Effector memory CD8-positive, alpha-beta T cell (primary cell): Measurements from ENCODE around the gene TBC1D25.

Experiments
- ATAC-seq: fragments of 150-1000 bp; cut with Tn5 transposase; replicated peaks from 2 replicates; pipeline ENCODE4 v1.10.0; 2021; ENCODE audit warnings: mild to moderate bottlenecking, moderate library complexity
- DNase-seq, 3 experiments: peaks; one replicate each; pipeline ENCODE4 v3.0.0; 2021
- H3K27ac Mint-ChIP-seq, 2 donors: one replicate each; pipeline ENCODE4 v1.8.0; 2022; ENCODE audit warnings: mild to moderate bottlenecking in 2 of 2, mixed read lengths in 2 of 2, moderate library complexity in 2 of 2
- H3K27me3 Mint-ChIP-seq, 2 donors: one replicate each; pipeline ENCODE4 v1.8.0; 2022; ENCODE audit warnings: mixed read lengths in 2 of 2
- H3K36me3 Mint-ChIP-seq: one replicate; pipeline ENCODE4 v1.8.0; 2022; ENCODE audit warnings: mild to moderate bottlenecking, moderate library complexity, mixed read lengths; ENCODE audit not compliant: insufficient read depth
- H3K4me1 Mint-ChIP-seq, 2 donors: one replicate each; pipeline ENCODE4 v1.8.0; 2022; ENCODE audit warnings: low read depth in 2 of 2, mixed read lengths in 2 of 2
- H3K4me3 Mint-ChIP-seq, 2 donors: one replicate each; pipeline ENCODE4 v1.8.0; 2022; ENCODE audit warnings: mild to moderate bottlenecking in 2 of 2, mixed read lengths in 2 of 2, moderate library complexity in 2 of 2
- H3K9me3 Mint-ChIP-seq, 2 donors: one replicate each; pipeline ENCODE4 v1.8.0; 2022; ENCODE audit warnings: mixed read lengths in 2 of 2
- total RNA-seq, 9 experiments: gene quantifications; one replicate each; lab custom pipeline; 2026; lab: John Stamatoyannopoulos, UW

The TBC1D25 gene, protein sequence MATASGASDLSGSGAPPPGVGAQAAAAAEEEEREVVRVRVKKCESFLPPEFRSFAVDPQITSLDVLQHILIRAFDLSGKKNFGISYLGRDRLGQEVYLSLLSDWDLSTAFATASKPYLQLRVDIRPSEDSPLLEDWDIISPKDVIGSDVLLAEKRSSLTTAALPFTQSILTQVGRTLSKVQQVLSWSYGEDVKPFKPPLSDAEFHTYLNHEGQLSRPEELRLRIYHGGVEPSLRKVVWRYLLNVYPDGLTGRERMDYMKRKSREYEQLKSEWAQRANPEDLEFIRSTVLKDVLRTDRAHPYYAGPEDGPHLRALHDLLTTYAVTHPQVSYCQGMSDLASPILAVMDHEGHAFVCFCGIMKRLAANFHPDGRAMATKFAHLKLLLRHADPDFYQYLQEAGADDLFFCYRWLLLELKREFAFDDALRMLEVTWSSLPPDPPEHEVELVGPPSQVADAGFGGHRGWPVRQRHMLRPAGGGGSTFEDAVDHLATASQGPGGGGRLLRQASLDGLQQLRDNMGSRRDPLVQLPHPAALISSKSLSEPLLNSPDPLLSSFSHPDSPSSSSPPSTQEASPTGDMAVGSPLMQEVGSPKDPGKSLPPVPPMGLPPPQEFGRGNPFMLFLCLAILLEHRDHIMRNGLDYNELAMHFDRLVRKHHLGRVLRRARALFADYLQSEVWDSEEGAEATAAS
- 19.0 to 33.2 (median 28.0) reads per million in 9 experiments for total RNA-seq

DNA sequence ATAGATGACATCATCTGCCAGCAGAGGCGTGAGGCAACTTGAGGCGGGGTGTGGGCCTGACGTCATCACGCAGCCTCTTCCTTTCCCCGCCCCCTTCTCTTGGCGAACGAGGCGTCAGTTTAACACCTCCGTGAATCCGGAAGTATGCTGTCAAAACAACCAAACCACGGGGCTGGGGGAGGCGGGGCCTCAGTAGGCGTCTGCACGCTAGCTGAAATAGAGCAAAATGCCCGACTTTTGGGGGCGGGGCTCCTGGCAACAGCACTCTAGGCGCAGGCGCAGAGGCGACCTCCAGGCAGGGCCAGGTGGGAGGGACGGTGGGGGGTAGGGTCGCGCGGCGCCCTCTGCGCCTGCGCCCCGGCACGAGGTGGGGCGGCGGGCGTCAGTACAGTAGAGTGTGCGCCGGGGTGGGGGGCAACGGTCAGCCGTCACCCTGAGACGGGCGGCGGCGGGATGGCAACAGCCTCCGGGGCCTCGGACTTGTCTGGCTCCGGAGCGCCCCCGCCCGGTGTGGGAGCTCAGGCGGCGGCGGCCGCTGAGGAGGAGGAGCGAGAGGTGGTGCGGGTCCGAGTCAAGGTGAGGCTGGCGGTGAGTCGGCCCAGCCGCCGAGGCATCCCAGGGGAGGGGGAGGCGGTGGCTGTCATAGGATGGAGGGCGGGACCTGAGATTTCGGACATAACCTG is at the start of gene TBC1D25:
Gene TBC1D25 (plus strand): TSS at position 370 of the 683 bp plus-strand sequence. CDS start 84 bp downstream, at position 454.
- Mint-ChIP-seq H3K9me3 (no peaks in the 10 kb centered on the region), H3K27ac (peak within 1 kb of the TSS; percentile 91 to 92), H3K36me3 (peaks cover 41% of the 10 kb centered on the region), H3K4me3 (peak within 1 kb of the TSS; percentile 82 to 92), H3K27me3 (no peaks in the 10 kb centered on the region), H3K4me1 (peaks cover 17 to 19% of the 10 kb centered on the region in 2 donors)
- DNase-seq = peak; percentile 91 to 94 (median 92)
- ATAC-seq = peak; percentile 86

DNA sequence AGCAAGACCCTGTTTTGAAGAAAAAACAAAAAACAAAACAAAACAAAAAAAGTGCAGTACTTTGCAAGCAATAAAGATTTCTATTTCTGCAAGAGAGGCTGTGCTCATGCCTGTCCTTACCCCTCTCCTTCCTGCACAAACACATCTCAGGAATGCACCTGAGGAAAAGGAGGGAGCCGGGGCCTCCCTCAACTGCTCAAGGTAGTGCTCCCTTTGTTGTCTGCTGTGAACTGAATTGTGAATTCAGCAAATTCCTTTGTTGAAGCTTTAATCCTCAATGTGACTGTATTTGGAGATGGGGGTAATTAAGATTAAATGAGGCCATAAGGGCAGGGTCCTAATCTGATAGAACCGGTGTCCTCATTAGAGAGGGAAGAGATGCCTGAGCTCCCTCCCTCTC is 49.6 kb upstream of the TBC1D25 start:
- no peak overlapping the region for H3K27ac Mint-ChIP-seq
- H3K4me3 Mint-ChIP-seq = no peak overlapping the region
- DNase-seq (no peak), ATAC-seq (no peak)
- no peaks in the 10 kb centered on the region for H3K27me3 Mint-ChIP-seq
- H3K4me1 Mint-ChIP-seq = no peaks in the 10 kb centered on the region
- no peaks in the 10 kb centered on the region for H3K9me3 Mint-ChIP-seq
- H3K36me3 Mint-ChIP-seq = peaks cover 10% of the 10 kb centered on the region

- Mint-ChIP-seq H3K9me3 (no peaks in the 10 kb centered on the region), H3K36me3 (peaks cover 2% of the 10 kb centered on the region), H3K27ac (no peak overlapping the region), H3K27me3 (no peaks in the 10 kb centered on the region), H3K4me1 (no peaks in the 10 kb centered on the region), H3K4me3 (no peak overlapping the region)
- DNase-seq = no peak
- ATAC-seq = no peak
These were observed 48.9 kb upstream of the TBC1D25 start for GRCh38 chrX:48490661-48491060.

DNA sequence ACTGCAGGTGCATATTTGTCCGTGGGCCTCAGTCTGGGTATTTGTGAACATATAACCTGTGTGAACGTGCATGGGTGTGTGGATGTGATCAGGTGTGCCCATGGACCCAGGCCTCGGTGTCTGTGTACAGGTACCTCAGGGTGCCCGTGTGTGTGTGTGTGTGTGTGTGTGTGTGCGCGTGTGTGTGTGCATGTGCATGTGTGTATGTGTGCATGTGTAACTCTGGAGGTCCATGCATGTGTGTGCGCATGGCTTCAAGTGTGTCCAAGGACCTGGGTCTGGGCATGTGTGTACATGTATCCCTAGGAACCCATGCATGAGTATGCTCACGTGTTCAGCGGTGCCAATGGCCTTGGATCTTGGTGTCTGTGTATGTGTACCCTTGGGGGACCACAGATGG is 47.7 kb upstream of the TBC1D25 start:
- Mint-ChIP-seq H3K27ac (no peak overlapping the region), H3K4me3 (no peak overlapping the region), H3K36me3 (peaks cover 2% of the 10 kb centered on the region), H3K9me3 (no peaks in the 10 kb centered on the region), H3K27me3 (no peaks in the 10 kb centered on the region), H3K4me1 (no peaks in the 10 kb centered on the region)
- ATAC-seq (no peak), DNase-seq (no peak)

DNA sequence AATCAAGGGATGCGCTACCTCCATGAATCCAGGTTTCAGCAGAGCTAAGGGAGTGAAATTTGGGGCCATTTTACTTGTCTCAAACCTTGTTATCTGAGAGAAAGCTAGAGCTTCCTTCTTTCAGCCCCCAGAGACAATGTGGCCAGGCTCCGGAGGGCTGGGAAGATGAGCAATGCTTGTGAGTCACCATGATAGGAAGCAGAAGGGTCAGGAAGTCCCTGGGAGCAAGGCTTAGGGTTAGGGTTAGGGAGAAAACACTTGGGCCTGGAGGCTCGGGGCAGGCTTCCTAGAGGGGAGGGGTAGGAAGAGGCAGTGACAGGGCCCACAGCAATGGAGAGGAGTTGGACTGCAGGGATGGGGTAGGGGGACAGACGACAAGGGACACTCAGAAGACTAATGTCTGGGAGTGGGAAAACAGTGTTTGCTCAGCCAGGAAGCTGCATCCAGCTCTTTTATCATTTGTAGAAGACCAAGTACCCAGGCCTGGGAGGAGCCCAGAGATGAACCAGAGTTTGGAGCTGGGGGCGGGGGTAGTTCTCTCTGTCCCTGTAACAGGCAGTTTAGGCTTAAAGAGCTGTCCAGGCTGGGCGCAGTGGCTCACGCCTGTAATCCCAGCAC is 47.1 kb upstream of the TBC1D25 start:
- no peak for DNase-seq
- no peak for ATAC-seq
- H3K36me3 Mint-ChIP-seq = peaks cover 2% of the 10 kb centered on the region

GRCh38 chrX:48493890-48494364 is 45.6 kb upstream of the TBC1D25 start:
- H3K4me1 Mint-ChIP-seq = no peaks in the 10 kb centered on the region
- DNase-seq = no peak
- no peak for ATAC-seq
- H3K27me3 Mint-ChIP-seq = no peaks in the 10 kb centered on the region
- H3K9me3 Mint-ChIP-seq = no peaks in the 10 kb centered on the region
- no peaks in the 10 kb centered on the region for H3K36me3 Mint-ChIP-seq
- no peak overlapping the region for H3K4me3 Mint-ChIP-seq
- no peak overlapping the region for H3K27ac Mint-ChIP-seq

More for the DNA sequence above, 47.1 kb upstream of the TBC1D25 start:
- no peak overlapping the region for H3K4me3 Mint-ChIP-seq
- no peak overlapping the region for H3K27ac Mint-ChIP-seq
- no peaks in the 10 kb centered on the region for H3K9me3 Mint-ChIP-seq
- no peaks in the 10 kb centered on the region for H3K27me3 Mint-ChIP-seq
- no peaks in the 10 kb centered on the region for H3K4me1 Mint-ChIP-seq

DNA sequence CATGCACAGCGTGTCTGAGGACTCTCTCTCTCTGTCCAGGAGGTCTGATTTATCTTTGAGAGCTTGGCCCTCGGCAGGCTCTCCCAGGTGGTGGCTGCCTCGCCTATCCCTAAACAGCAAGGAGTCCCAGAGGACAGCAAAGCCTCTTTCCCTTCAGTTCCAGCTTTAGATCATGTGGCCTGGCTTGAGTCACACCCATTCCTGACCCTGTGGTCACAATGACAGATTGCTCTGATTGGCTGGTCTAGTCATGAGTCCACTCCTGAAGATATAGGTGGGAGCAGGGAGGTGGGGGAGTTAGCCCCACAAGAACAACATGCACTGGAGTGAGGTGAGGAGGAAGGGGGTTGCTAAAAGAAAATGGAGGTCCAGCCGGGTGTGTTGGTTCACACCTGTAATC is 42.9 kb upstream of the TBC1D25 start:
- Mint-ChIP-seq H3K4me1 (no peaks in the 10 kb centered on the region), H3K27ac (no peak overlapping the region), H3K27me3 (no peaks in the 10 kb centered on the region), H3K4me3 (no peak overlapping the region), H3K9me3 (no peaks in the 10 kb centered on the region), H3K36me3 (no peaks in the 10 kb centered on the region)
- ATAC-seq = no peak
- DNase-seq = no peak

- DNase-seq (no peak), ATAC-seq (no peak)
- no peaks in the 10 kb centered on the region for H3K27me3 Mint-ChIP-seq
- no peaks in the 10 kb centered on the region for H3K4me1 Mint-ChIP-seq
- H3K4me3 Mint-ChIP-seq = no peak overlapping the region
- no peaks in the 10 kb centered on the region for H3K36me3 Mint-ChIP-seq
- no peaks in the 10 kb centered on the region for H3K9me3 Mint-ChIP-seq
- H3K27ac Mint-ChIP-seq = no peak overlapping the region
These were observed 41.6 kb upstream of the TBC1D25 start for GRCh38 chrX:48497871-48498270.

DNA sequence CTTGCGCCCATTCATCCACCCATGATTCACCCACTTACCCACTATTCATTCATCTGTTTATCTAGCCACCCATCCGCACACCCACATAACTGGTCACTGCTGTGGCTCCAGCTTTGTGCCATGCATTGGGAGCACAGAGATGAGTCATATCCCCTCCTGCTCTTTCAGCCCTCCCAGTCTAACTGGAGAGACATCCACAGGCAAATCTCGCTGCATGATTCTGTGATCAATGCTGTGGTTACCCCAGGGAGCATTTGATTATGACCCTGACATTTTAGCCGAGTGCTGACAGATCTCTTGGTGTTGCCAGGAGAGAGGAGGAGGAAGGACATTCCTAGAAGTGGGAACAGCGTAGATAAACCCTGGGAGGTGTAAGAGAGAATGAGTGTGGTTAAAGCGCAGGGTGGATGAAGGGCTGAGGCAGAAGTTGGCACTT is 41.1 kb upstream of the TBC1D25 start:
- H3K27me3 Mint-ChIP-seq = no peaks in the 10 kb centered on the region
- no peaks in the 10 kb centered on the region for H3K9me3 Mint-ChIP-seq
- no peaks in the 10 kb centered on the region for H3K36me3 Mint-ChIP-seq
- H3K27ac Mint-ChIP-seq = no peak overlapping the region
- no peak overlapping the region for H3K4me3 Mint-ChIP-seq
- H3K4me1 Mint-ChIP-seq = no peaks in the 10 kb centered on the region
- ATAC-seq = no peak
- no peak for DNase-seq

- Mint-ChIP-seq H3K9me3 (no peaks in the 10 kb centered on the region), H3K36me3 (no peaks in the 10 kb centered on the region), H3K27ac (no peak overlapping the region), H3K4me3 (no peak overlapping the region), H3K27me3 (no peaks in the 10 kb centered on the region), H3K4me1 (peaks cover 5 to 7% of the 10 kb centered on the region in 2 donors)
- DNase-seq = no peak
- ATAC-seq = no peak
These were observed 35.3 kb upstream of the TBC1D25 start for GRCh38 chrX:48504261-48504660.

- Mint-ChIP-seq H3K9me3 (no peaks in the 10 kb centered on the region), H3K27ac (no peak overlapping the region), H3K27me3 (no peaks in the 10 kb centered on the region), H3K4me3 (no peak overlapping the region), H3K4me1 (peaks cover 16 to 17% of the 10 kb centered on the region in 2 donors), H3K36me3 (no peaks in the 10 kb centered on the region)
- ATAC-seq (no peak), DNase-seq (no peak)
These were observed 34.0 kb upstream of the TBC1D25 start for GRCh38 chrX:48505481-48505880.

DNA sequence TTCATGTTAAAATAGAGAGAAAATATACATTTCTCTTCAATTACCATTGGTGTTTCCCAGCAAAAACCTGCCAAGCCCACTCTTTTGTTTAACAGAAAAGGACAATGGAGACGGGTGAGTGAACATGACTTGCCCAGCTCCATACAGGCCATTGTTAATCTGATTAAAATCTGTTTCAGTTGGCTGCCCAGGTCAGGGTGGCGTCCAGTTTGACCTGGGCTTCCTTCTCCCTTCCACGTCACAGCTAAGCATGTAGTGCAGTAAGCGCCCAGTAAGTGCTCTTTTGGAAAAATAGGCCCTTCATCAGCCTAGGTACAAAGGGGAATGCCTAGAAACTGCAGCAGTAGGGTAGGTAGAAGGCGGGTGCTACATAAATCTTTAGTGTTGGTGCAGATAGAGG is 32.3 kb upstream of the TBC1D25 start:
- DNase-seq (no peak), ATAC-seq (no peak)
- H3K27me3 Mint-ChIP-seq = no peaks in the 10 kb centered on the region
- H3K27ac Mint-ChIP-seq = no peak overlapping the region
- H3K4me3 Mint-ChIP-seq = no peak overlapping the region
- H3K9me3 Mint-ChIP-seq = no peaks in the 10 kb centered on the region
- peaks cover 26% of the 10 kb centered on the region in 2 donors for H3K4me1 Mint-ChIP-seq
- no peaks in the 10 kb centered on the region for H3K36me3 Mint-ChIP-seq
